ENCODE data around the gene FBXW5.
A peak's percentile ranks its signal among the peaks of the same experiment; 100 is the strongest.

FBXW5 gene

DNA sequence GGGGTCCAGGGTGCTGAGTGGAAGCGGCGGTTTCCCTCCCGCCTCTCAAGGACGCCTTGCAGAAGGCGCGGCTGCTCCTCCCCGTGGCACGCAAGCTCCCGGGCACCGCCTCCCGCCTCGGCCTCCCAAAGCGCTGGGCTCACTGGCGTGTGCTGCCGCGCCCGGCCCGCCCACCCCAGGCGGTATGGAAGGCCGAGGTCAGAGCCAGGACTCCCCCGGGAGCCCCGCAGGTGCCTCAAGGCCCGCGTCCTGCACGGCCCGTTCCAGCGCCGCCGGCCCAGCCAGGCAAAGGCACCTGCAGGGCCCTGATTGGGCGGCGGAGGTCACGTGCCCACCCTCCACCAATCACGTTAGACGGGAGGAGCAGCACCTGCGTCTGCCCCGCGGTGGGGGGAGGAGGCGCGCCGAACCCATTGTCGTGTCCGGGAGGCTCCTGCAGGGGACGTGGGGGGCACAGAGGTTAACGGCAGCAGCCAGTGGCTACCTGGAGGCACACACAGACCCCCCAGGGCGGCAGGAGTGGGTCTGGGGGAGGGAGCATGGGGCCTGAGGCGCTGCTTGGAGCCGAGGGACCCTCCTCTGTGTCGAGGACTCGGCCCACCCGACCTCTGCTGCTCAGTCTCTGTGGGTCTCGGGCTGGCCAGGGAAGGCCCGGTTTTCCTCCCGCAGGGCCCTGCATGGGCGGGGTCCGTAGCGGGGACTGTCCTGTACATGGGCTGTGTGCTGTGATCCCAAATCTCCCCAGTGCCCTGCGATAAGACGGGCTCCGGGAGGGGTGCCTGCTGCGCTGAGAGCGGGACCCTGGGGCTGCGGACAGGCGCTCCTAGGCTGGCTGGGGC, 5.5 kb upstream of the FBXW5 start:
- DNase-seq: peak; percentile 94

DNA sequence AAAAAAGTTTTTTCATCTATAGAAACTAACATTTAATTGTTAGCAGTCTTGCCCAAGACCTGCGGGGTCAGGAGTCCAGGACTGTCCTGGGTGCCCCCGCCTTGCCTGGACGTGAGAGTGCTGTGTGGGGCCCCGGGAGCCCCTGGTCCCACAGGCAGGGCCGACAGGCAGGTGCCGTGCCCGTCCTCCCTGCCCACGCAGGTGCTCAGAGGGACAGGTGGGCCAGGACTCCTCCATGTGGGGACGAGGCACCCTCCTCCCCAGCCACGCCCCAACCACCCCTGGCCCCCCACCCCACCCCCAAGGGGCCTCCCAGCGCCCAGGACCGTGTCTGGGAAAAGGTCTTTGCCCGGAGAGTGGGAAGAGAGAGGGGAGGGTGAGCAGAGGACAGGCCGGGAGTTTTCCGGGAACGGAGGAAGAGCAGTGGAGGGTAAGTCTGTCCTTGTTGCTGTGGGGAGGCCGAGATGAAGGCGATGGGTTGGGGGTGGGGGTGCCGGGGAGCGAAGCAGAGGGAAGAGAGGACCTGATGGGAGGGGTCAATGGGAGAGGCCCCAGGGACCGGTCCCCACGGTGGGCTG, 4.8 kb upstream of the FBXW5 start:
- DNase-seq: no peak

GRCh38 chr9:136947955-136948510, 3.5 kb upstream of the FBXW5 start:
- DNase-seq: peak; percentile 49

DNA sequence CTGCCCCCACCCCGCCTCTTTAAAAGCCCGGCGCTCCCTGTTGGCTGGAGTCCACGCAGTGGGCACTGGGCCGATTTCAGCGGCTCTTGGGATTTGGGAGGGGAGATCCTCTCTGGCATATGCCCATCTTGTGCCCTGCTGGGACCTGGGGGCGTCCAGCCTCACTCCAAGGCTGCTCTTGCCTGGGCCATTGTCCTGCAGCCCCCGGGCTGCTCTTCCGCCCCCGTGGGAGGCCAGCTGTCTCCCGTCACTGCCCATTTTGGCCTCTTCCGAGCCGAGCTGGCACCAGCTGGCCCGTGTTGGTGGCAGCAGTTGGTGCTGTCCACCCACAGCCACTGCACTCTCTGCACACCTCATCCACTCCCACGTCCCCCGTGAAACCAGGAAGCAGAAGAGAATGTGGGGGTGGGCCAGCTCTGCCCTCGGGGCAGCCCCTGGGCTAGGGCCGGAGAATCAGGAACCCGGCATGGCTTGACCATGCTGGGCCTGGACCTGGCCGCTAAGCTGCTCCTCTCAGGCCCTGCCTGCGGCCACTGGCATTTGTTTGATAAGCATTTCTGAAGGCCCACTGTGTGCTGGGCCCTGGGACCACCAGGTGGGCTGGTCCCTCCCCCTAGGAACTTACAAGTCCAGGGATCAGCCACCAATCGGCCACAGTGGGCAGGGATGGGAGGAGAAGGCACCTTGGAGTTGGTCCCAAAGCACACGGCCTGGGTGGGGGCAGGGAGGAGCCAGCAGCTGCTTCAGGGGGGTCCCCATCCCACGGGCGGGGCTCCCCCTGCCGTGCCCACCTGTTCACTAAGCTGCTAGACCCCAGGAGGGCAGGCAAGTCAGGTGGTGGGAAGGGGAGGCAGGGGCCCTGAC, 2.7 kb upstream of the FBXW5 start:
- DNase-seq: no peak

DNA sequence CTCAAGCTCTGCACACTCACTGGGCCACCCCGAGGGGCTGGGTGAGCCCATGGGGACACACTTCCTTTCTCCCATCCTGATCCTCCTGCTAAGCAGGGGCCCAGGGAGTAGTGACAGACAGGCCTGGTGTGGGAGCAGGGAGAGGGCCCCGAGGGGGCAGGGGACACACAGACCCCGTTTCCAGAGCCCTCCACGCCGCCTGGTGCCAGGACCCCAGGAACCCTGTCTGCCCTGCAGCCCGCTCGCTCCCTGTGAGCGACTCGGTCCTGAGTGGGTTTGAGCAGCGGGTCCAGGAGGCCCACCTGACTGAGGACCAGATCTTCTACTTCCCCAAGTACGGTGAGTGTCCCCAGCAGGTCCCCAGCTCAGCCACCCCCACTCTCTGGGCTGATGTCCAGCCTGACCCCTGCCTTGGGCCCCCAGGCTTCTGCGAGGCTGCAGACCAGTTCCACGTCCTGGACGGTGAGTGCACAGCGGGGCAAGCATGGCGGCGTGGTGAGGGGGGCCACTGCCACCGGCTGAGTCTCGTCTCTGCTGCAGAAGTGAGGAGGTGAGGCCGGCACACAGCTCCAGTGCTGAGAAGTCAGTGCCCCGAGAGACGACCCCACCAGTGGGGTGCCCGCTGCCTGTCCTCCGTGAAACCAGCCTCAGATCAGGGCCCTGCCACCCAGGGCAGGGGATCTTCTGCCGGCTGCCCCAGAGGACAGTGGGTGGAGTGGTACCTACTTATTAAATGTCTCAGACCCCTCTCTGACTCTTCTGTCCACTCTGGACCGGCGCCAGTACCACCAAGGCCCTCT, 1.9 kb upstream of the FBXW5 start:
- DNase-seq: no peak

DNA sequence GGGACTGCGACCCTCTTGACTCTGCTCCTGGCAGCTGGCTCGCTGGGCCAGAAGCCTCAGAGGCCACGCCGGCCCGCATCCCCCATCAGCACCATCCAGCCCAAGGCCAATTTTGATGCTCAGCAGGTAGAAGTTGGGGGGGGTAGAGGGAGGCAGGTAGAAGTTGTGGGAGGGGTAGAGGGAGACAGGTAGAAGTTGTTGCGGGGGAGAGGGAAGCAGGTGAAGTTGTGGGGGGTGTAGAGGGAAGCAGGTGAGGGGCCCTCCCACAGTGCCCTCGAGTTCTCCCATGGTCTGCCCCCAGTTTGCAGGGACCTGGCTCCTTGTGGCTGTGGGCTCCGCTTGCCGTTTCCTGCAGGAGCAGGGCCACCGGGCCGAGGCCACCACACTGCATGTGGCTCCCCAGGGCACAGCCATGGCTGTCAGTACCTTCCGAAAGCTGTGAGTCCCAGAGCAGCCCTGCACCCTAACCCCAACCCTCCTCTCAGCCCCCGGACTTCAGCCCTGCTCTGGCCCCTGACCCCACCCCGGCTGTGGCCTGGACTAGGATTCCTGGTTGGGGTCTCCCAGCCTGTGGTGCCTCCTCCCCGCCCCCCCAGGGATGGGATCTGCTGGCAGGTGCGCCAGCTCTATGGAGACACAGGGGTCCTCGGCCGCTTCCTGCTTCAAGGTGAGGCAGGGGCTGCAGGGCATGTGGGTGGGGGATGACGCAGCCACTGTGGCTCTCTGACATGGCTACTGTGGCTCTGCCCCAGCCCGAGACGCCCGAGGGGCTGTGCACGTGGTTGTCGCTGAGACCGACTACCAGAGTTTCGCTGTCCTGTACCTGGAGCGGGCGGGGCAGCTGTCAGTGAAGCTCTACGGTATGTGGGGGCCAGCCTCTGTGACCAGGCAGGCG, 1.0 kb upstream of the FBXW5 start:
- DNase-seq: no peak

- peak; percentile 80 for DNase-seq
Measured at GRCh38 chr9:136944212-136944518, 373 bp downstream of the FBXW5 start.

- peak; percentile 71 for DNase-seq
Measured at GRCh38 chr9:136943291-136944211, 987 bp downstream of the FBXW5 start.

- no peak for DNase-seq
Measured at GRCh38 chr9:136942881-136943230, 1.7 kb downstream of the FBXW5 start.

GRCh38 chr9:136942112-136942880, 2.2 kb downstream of the FBXW5 start:
- no peak for DNase-seq

DNA sequence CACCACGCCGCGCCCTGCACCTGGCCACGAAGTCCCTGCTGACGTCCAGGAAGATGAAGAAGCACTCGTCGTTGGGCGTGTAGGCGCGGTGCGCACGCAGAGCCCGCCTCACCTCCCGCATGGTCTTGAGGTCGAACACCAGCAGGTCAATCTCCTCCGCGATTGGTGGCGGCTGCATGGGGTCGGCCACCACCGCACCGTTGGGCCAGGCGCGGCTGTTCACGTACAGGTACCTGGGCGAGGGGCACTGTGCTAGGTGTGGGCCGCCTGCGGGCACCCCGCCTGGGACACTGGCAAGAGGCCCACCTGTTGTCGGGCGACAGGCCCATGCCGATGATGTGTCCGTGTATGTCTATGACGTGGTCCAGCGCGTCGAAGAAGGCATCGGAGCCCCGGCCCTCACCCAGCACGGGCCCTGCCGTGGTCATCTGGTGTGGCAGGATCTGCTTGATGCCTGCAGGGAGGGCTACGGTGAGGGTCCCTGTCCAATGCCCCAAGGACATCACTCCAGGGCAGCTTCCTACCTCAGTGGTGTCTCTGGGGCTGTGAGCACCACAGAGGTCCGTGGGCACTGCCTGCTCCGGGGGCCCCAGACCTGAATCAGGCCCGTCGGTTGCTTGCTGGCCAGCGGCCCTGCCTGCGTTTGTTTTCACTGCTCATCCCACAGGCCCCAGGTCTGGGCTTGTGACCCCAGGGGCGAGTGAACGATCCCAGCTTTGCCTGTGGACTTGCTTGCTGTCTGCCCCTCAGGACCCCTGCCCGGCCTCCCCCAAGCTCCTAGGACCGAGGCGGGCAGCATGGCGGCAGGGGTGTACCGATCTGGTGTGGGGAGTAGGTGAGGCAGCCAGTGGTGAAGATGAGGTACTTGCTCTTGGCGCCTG, 3.1 kb downstream of the FBXW5 start:
- no peak for DNase-seq

- no peak for DNase-seq
Measured at GRCh38 chr9:136940526-136941230, 3.9 kb downstream of the FBXW5 start.

DNA sequence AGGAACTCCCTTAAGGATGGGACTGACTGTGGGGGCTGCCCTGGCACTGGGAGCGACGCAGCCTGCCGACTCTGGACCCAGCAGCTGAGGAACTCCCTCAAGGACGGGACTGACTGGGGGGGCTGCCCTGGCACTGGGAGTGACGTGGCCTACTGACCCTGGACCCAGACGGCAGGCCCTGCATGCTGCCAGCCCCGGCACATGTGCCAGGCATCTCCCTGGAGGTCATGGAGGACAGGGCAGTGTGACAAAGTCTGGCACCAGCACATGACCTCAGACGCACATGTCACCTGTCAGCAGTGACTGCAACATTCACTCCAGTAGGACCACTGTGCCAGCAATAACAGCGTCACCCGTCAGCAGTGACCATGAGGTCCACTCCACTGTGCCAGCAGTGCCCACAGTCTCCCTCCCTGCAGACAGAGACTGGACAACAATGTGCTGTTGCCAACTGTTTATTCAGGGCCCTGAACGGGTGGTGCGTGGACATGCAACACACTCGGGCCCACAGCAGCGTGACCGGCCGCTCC, 4.5 kb downstream of the FBXW5 start:
- no peak for DNase-seq

DNA sequence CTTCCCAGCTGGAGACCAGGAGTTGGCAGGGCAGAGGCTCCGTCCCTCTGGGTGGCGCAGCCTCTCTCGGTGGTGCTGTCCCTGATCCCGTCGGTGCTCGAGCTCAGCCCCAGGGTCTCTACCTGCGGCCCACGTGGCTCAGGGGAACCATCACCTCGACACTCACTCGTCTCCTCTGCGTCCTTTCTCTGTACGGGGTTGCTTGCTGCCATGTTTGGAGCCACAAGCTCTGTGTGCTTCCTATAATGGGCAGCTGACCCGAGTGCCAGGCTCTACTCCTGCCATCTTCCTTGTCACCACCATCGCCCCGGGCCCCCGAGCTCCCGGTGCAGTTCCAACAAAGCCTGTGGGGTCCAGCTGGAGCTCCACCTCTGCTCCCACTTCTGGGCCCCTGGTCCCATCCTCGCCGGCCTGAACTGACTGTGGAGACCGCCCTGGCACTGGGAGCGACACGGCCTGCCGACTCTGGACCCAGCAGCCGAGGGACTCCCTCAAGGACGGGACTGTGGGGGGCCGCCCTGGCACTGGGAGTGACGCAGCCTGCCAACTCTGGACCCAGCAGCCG, 5.0 kb downstream of the FBXW5 start:
- no peak for DNase-seq

- no peak for DNase-seq
Measured at GRCh38 chr9:136937186-136938001, 7.1 kb downstream of the FBXW5 start.

GRCh38 chr9:136936645-136937170, 7.8 kb downstream of the FBXW5 start:
- no peak for DNase-seq

All from right kidney (tissue), 1 donor.